GM23338 (cell line): Measurements from ENCODE around the gene POF1B. TPM values are rescaled to one million over a fixed set of nuclear protein-coding genes. Genes with fewer than 3 reads are reported as not detected.

ENCODE experiments used
- ATAC-seq: fragments of 200-7000 bp; cut with Tn5 transposase; 3 replicates; pipeline ENCODE4 v1.9.1; 2020
- DNase-seq: peaks from one replicate; pipeline ENCODE4 v3.0.0-alpha.2; 2015; ENCODE audit warnings: low spot score
- H2AFZ ChIP-seq: fragments of 200-600 bp; sonication (generic); 2 replicates; pipeline ENCODE4 v1.8.0; 2016; ENCODE audit warnings: antibody characterized with exemption, mild to moderate bottlenecking, moderate library complexity
- H3F3A ChIP-seq: fragments of 200-600 bp; sonication (generic); replicated peaks from 2 replicates; pipeline ENCODE4 v1.8.0; 2017; ENCODE audit warnings: antibody characterized with exemption, mixed run types, low read depth
- H3K27ac ChIP-seq: fragments of 200-600 bp; sonication (generic); 2 replicates; pipeline ENCODE4 v1.6.1; 2016; ENCODE audit warnings: low read depth
- H3K27me3 ChIP-seq: fragments of 200-600 bp; sonication (generic); 2 replicates; pipeline ENCODE4 v1.8.0; 2016; ENCODE audit warnings: mild to moderate bottlenecking, mixed run types, moderate library complexity; ENCODE audit not compliant: insufficient read depth
- H3K36me3 ChIP-seq: fragments of 200-600 bp; sonication (generic); 2 replicates; pipeline ENCODE4 v1.8.0; 2016; ENCODE audit warnings: mild to moderate bottlenecking; ENCODE audit not compliant: insufficient read depth
- H3K4me1 ChIP-seq: fragments of 200-600 bp; sonication (generic); 2 replicates; pipeline ENCODE4 v1.8.0; 2016; ENCODE audit warnings: mild to moderate bottlenecking, moderate library complexity; ENCODE audit not compliant: insufficient read depth
- H3K4me2 ChIP-seq: fragments of 200-600 bp; sonication (generic); 2 replicates; pipeline ENCODE4 v1.7.1; 2017; ENCODE audit warnings: mixed run types
- H3K4me3 ChIP-seq: fragments of 200-600 bp; sonication (generic); 2 replicates; pipeline ENCODE4 v1.6.1; 2016; ENCODE audit warnings: mixed run types
- H3K79me2 ChIP-seq: fragments of 200-600 bp; sonication (generic); replicated peaks from 2 replicates; pipeline ENCODE4 v1.8.0; 2017; ENCODE audit warnings: mild to moderate bottlenecking; ENCODE audit not compliant: insufficient read depth
- H3K9me2 ChIP-seq: fragments of 200-600 bp; sonication (generic); 2 replicates; pipeline ENCODE4 v1.8.0; 2017; ENCODE audit not compliant: insufficient read depth
- H4K20me1 ChIP-seq: fragments of 200-600 bp; sonication (generic); replicated peaks from 2 replicates; pipeline ENCODE4 v1.8.0; 2017; ENCODE audit warnings: mild to moderate bottlenecking; ENCODE audit not compliant: insufficient read depth
- H3K27ac Mint-ChIP-seq: 2 replicates; pipeline ENCODE4 v1.8.0; 2020; ENCODE audit warnings: inconsistent platforms, mild to moderate bottlenecking, moderate library complexity, mixed read lengths
- H3K27me3 Mint-ChIP-seq: 3 replicates; pipeline ENCODE4 v1.8.0; 2022; ENCODE audit warnings: low read depth, mild to moderate bottlenecking, moderate library complexity, mixed read lengths, inconsistent platforms; ENCODE audit not compliant: insufficient read depth, poor library complexity
- H3K36me3 Mint-ChIP-seq: 3 replicates; pipeline ENCODE4 v1.8.0; 2021; ENCODE audit warnings: low read depth, mild to moderate bottlenecking, inconsistent platforms, moderate library complexity, mixed read lengths
- H3K4me1 Mint-ChIP-seq: 3 replicates; pipeline ENCODE4 v1.8.0; 2020; ENCODE audit warnings: mild to moderate bottlenecking, inconsistent platforms, mixed read lengths
- H3K4me3 Mint-ChIP-seq: 3 replicates; pipeline ENCODE4 v1.8.0; 2021; ENCODE audit warnings: moderate library complexity, mild to moderate bottlenecking, inconsistent platforms, mixed read lengths
- H3K9me3 Mint-ChIP-seq: 3 replicates; pipeline ENCODE4 v1.8.0; 2020; ENCODE audit warnings: moderate library complexity, mild to moderate bottlenecking, inconsistent platforms, mixed read lengths
- CREB1 ChIP-seq: fragments of 250-450 bp; sonication (Bioruptor Pico); IDR thresholded peaks from 2 replicates; pipeline ENCODE4 v1.5.0; 2020; ENCODE audit warnings: low read depth, mild to moderate bottlenecking, moderate library complexity
- CTCF ChIP-seq, 2 experiments: fragments of 200-600 bp in 1 of 2; sonication (generic) in 1 of 2; conservative IDR thresholded peaks; 2 replicates each; pipeline versions ENCODE4 v1.5.1 to v1.6.1; 2016 to 2017; ENCODE audit warnings: antibody characterized with exemption in 2 of 2, low read depth in 2 of 2, mild to moderate bottlenecking in 2 of 2, moderate library complexity in 1 of 2
- EZH2 ChIP-seq: fragments of 200-600 bp; sonication (generic); IDR thresholded peaks from one replicate; pipeline ENCODE4 v1.8.0; 2017; ENCODE audit warnings: antibody characterized with exemption, mild to moderate bottlenecking, low read depth; ENCODE audit not compliant: unreplicated experiment
- EZH2phosphoT487 ChIP-seq: fragments of 200-600 bp; sonication (generic); IDR thresholded peaks from one replicate; pipeline ENCODE4 v1.8.1; 2018; ENCODE audit warnings: antibody characterized with exemption; ENCODE audit not compliant: unreplicated experiment
- NANOG ChIP-seq: IDR thresholded peaks from 2 replicates; pipeline ENCODE4 v1.6.1; 2016; ENCODE audit warnings: antibody characterized with exemption, borderline replicate concordance
- STAT1 ChIP-seq: IDR thresholded peaks from one replicate; pipeline ENCODE4 v1.6.1; 2016; ENCODE audit warnings: antibody characterized with exemption; ENCODE audit not compliant: unreplicated experiment
- ZNF114 ChIP-seq: fragments of 250-450 bp; sonication (Bioruptor Pico); IDR thresholded peaks from 2 replicates; pipeline ENCODE4 v1.5.0; 2020; ENCODE audit warnings: mild to moderate bottlenecking, moderate library complexity
- ZNF331 ChIP-seq: fragments of 250-450 bp; sonication (Bioruptor Pico); IDR thresholded peaks from 2 replicates; pipeline ENCODE4 v1.5.0; 2020; ENCODE audit warnings: low read depth, mild to moderate bottlenecking, moderate library complexity
- polyA plus RNA-seq: library from polyadenylated mRNA; unstranded; fragments of >200 nt; fragmentation: Nextera tagmentation; extraction: Ambion mirVana; gene quantifications from 2 replicates; pipeline ENCODE4 v1.2.1, GENCODE V29; 2016
- total RNA-seq: library from RNA; depleted of rRNA; stranded (reverse); fragments of >200 nt; shearing (Covaris generic); gene quantifications from 2 replicates; pipeline ENCODE4 v1.2.3, GENCODE V29; 2014
- TF ChIP-seq, protein P1 (sequence below): IDR thresholded peaks from one replicate; pipeline ENCODE4 v1.6.1; 2018; ENCODE audit warnings: antibody characterized with exemption; ENCODE audit not compliant: unreplicated experiment

POF1B gene
- total and polyA plus RNA-seq, 2 experiments from 2014 or later, result 0.05 to 0.10 TPM

- no peak overlapping the region for H3K27ac Mint-ChIP-seq
- DNase-seq, result no peak
- H4K20me1 ChIP-seq, result no peaks in the 10 kb centered on the region
- TF ChIP-seq CTCF (conservative IDR thresholded peaks at IDR 0.05; ENCODE audit: low read depth in 2 of 2) (no peak), NANOG (no peak), EZH2phosphoT487 (no peak), CREB1 (CRISPR knock-in tag) (no peak)
- no peak overlapping the region for H2AFZ ChIP-seq
- H3K27me3 ChIP-seq, result no peaks in the 10 kb centered on the region
- H3K36me3 Mint-ChIP-seq, result no peaks in the 10 kb centered on the region
- no peaks in the 10 kb centered on the region for H3K4me1 ChIP-seq
- H3K4me3 ChIP-seq, result no peak overlapping the region
- no peaks in the 10 kb centered on the region for H3K36me3 ChIP-seq
- H3K9me3 Mint-ChIP-seq, result no peaks in the 10 kb centered on the region
- no peak overlapping the region for H3K27ac ChIP-seq
- H3K4me1 Mint-ChIP-seq, result no peaks in the 10 kb centered on the region
- no peaks in the 10 kb centered on the region for H3F3A ChIP-seq
- no peaks in the 10 kb centered on the region for H3K27me3 Mint-ChIP-seq
- H3K9me2 ChIP-seq, result no peaks in the 10 kb centered on the region
- no peak for ATAC-seq
- no peak overlapping the region for H3K4me3 Mint-ChIP-seq
- H3K4me2 ChIP-seq, result no peak overlapping the region
- no peaks in the 10 kb centered on the region for H3K79me2 ChIP-seq
Measured at GRCh38 chrX:85381602-85382001, 2.1 kb upstream of the POF1B start.

DNA sequence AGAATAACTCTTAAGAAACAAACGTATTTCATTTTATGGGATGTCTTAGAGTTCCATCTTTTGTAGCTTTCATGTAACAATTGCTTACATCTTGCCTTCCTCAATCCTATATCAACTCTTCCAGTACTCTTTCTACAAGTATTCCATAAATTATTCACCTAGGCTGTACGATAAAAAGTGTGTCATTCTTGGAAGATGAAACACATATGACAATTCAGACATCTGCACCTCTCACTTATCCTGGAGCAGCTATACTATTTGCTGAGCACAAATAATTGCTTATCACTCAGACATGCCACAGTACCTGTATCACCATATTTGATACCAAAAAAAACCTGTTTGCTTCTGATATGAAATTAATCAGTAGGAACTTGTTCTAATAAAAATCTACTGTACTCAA is 1.0 kb downstream of the POF1B start:
- no peak for ATAC-seq
- TF ChIP-seq ZNF114 (CRISPR knock-in tag) (no peak), CREB1 (CRISPR knock-in tag) (no peak), ZNF331 (CRISPR knock-in tag) (no peak), STAT1 (no peak), EZH2 (no peak), CTCF (conservative IDR thresholded peaks at IDR 0.05; ENCODE audit: low read depth in 2 of 2) (no peak)
- TF ChIP-seq, protein P1, sequence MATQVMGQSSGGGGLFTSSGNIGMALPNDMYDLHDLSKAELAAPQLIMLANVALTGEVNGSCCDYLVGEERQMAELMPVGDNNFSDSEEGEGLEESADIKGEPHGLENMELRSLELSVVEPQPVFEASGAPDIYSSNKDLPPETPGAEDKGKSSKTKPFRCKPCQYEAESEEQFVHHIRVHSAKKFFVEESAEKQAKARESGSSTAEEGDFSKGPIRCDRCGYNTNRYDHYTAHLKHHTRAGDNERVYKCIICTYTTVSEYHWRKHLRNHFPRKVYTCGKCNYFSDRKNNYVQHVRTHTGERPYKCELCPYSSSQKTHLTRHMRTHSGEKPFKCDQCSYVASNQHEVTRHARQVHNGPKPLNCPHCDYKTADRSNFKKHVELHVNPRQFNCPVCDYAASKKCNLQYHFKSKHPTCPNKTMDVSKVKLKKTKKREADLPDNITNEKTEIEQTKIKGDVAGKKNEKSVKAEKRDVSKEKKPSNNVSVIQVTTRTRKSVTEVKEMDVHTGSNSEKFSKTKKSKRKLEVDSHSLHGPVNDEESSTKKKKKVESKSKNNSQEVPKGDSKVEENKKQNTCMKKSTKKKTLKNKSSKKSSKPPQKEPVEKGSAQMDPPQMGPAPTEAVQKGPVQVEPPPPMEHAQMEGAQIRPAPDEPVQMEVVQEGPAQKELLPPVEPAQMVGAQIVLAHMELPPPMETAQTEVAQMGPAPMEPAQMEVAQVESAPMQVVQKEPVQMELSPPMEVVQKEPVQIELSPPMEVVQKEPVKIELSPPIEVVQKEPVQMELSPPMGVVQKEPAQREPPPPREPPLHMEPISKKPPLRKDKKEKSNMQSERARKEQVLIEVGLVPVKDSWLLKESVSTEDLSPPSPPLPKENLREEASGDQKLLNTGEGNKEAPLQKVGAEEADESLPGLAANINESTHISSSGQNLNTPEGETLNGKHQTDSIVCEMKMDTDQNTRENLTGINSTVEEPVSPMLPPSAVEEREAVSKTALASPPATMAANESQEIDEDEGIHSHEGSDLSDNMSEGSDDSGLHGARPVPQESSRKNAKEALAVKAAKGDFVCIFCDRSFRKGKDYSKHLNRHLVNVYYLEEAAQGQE, result no peak

More for the DNA sequence above, 1.0 kb downstream of the POF1B start:
- Histone ChIP-seq H3K9me2 (no peaks in the 10 kb centered on the region), H2AFZ (no peak overlapping the region), H4K20me1 (no peaks in the 10 kb centered on the region), H3K4me3 (no peak overlapping the region), H3K36me3 (no peaks in the 10 kb centered on the region), H3K27ac (no peak overlapping the region), H3K27me3 (no peaks in the 10 kb centered on the region), H3K4me1 (no peaks in the 10 kb centered on the region), H3K79me2 (no peaks in the 10 kb centered on the region), H3K4me2 (no peak overlapping the region), H3F3A (no peaks in the 10 kb centered on the region)
- DNase-seq, result no peak
- H3K4me3 Mint-ChIP-seq, result no peak overlapping the region
- H3K27ac Mint-ChIP-seq, result no peak overlapping the region
- H3K36me3 Mint-ChIP-seq, result no peaks in the 10 kb centered on the region
- H3K27me3 Mint-ChIP-seq, result no peaks in the 10 kb centered on the region
- H3K9me3 Mint-ChIP-seq, result no peaks in the 10 kb centered on the region
- H3K4me1 Mint-ChIP-seq, result no peaks in the 10 kb centered on the region
